Measurements from ENCODE around the gene USB1. TPM values are rescaled to one million over a fixed set of nuclear protein-coding genes. Genes with fewer than 3 reads are reported as not detected.

Gene USB1
- total and polyA plus RNA-seq, 4 donors, result 8.9 to 40.7 (median 28.3) TPM

DNA sequence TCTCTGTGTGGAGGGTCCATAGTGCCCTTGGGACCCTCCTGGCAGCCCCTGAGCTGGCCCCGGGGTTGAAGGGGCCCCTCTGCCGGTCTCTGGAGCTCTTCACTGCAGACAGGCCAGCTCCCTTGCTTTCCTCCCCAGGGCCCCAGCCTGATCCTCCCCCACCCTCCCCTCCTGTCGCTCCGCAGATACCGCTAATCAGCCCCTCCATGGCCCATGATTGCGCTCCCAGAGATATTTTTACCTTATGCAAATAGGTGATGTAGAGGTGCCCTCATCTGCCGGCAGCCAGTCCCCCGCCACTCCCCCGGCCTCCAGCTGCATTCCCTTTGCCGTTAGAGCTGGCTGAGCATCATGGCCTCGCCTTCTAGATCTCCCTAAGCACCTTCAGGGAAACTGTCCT, 33.6 kb downstream of the USB1 start:
- H3K36me3 ChIP-seq (ENCODE audit: control insufficient read depth in 4 of 4, insufficient read depth in 3 of 4, low read depth in 1 of 4, low read length in 3 of 4), result peaks cover 1 to 19% (median 11%) of the 10 kb centered on the region in 4 donors
- peaks cover 30 to 54% (median 45%) of the 10 kb centered on the region in 4 donors for H3K4me1 ChIP-seq (ENCODE audit: control insufficient read depth in 4 of 4, insufficient read depth in 4 of 4, low read length in 3 of 4)
- no peak overlapping the region for H3K9ac ChIP-seq (ENCODE audit: low read depth in 1 of 2, low read length in 2 of 2)
- no peak overlapping the region for H3K27ac ChIP-seq (ENCODE audit: low read depth in 1 of 2, low read length in 2 of 2)
- no peaks in the 10 kb centered on the region for H3K27me3 ChIP-seq (ENCODE audit: control insufficient read depth in 4 of 4, insufficient read depth in 4 of 4, low read length in 3 of 4)
- DNase-seq (ENCODE audit: low spot score), result no peak
- no peak overlapping the region for H3K4me3 ChIP-seq (ENCODE audit: low read depth in 1 of 3, low read length in 3 of 3)
- WGBS, result 90% methylated on average over 11 of the region's 11 CpGs
- H3K9me3 ChIP-seq (ENCODE audit: control insufficient read depth in 4 of 4, low read length in 3 of 4), result no peaks in the 10 kb centered on the region
- TF ChIP-seq RXRA (IDR thresholded peaks at IDR 0.05) (no peak), REST (IDR thresholded peaks at IDR 0.05) (no peak), NR2F2 (IDR thresholded peaks at IDR 0.05) (no peak), FOXA2 (IDR thresholded peaks at IDR 0.05) (no peak), SP1 (IDR thresholded peaks at IDR 0.05) (no peak), EGR1 (IDR thresholded peaks at IDR 0.05; ENCODE audit: low read depth in 2 of 2) (no peak), TAF1 (conservative IDR thresholded peaks at IDR 0.05) (no peak), JUND (IDR thresholded peaks at IDR 0.05) (no peak), YY1 (IDR thresholded peaks at IDR 0.05) (no peak), RAD21 (IDR thresholded peaks at IDR 0.05) (no peak), GABPA (IDR thresholded peaks at IDR 0.05 in 1 of 2, conservative IDR thresholded peaks at IDR 0.05 in 1 of 2) (no peak), FOXA1 (IDR thresholded peaks at IDR 0.05) (no peak), MAX (IDR thresholded peaks at IDR 0.05) (no peak), HNF4A (conservative IDR thresholded peaks at IDR 0.05) (no peak)
- TF ChIP-seq, protein P1, sequence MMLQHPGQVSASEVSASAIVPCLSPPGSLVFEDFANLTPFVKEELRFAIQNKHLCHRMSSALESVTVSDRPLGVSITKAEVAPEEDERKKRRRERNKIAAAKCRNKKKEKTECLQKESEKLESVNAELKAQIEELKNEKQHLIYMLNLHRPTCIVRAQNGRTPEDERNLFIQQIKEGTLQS (IDR thresholded peaks at IDR 0.05), result no peak

DNA sequence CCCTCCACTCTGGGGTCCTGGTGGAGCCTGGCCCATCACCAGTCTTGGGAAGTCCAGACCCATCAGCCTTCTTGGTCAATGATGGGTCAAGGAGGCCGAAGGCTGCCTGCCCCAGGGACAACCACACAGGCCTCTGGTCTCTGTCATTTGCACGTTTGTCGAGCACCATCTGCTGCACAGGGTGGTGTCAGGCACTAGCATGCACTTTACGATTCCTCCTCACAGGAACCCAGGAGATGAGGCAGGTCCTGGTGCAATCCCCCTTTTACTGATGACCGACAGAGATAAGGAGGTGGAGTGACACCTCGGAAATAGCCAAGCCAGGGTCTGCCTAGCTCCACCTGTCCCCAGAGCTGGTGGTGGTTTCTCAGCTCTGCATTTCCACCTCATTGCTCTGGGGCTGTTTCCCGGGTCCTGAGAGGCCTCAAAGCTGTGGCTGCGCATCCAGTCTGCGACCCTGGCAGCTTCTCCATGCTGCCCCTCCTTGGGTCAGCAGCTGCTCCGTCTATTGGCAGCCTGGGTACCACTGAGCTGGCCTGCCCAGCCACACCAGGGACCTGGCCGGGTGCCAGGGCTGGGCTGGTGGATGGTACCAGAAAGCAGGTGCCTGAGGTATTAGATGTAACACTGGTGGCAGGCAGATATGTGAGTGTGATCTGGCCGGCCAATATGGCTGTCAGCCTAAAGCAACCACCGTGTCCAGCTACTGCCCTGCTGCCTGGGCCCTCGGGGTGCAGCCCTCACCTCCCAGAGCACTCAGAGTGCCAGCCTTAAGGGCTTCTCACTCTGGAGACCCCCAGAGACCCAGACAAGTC, 34.4 kb downstream of the USB1 start:
- Histone ChIP-seq H3K4me1 (ENCODE audit: control insufficient read depth in 4 of 4, insufficient read depth in 4 of 4, low read length in 3 of 4) (peaks cover 25 to 46% (median 37%) of the 10 kb centered on the region in 4 donors), H3K9ac (ENCODE audit: low read depth in 1 of 2, low read length in 2 of 2) (no peak overlapping the region), H3K27me3 (ENCODE audit: control insufficient read depth in 4 of 4, insufficient read depth in 4 of 4, low read length in 3 of 4) (no peaks in the 10 kb centered on the region), H3K4me3 (ENCODE audit: low read depth in 1 of 3, low read length in 3 of 3) (no peak overlapping the region), H3K27ac (ENCODE audit: low read depth in 1 of 2, low read length in 2 of 2) (no peak overlapping the region), H3K36me3 (ENCODE audit: control insufficient read depth in 4 of 4, insufficient read depth in 3 of 4, low read depth in 1 of 4, low read length in 3 of 4) (peaks cover 6 to 27% (median 18%) of the 10 kb centered on the region in 4 donors), H3K9me3 (ENCODE audit: control insufficient read depth in 4 of 4, low read length in 3 of 4) (no peaks in the 10 kb centered on the region)
- DNase-seq (ENCODE audit: low spot score), result no peak
- 90% methylated on average over 14 of the region's 14 CpGs for WGBS
- TF ChIP-seq JUND (IDR thresholded peaks at IDR 0.05), result no peak
- no peak for TF ChIP-seq NR2F2 (IDR thresholded peaks at IDR 0.05)
- TF ChIP-seq, protein P2, sequence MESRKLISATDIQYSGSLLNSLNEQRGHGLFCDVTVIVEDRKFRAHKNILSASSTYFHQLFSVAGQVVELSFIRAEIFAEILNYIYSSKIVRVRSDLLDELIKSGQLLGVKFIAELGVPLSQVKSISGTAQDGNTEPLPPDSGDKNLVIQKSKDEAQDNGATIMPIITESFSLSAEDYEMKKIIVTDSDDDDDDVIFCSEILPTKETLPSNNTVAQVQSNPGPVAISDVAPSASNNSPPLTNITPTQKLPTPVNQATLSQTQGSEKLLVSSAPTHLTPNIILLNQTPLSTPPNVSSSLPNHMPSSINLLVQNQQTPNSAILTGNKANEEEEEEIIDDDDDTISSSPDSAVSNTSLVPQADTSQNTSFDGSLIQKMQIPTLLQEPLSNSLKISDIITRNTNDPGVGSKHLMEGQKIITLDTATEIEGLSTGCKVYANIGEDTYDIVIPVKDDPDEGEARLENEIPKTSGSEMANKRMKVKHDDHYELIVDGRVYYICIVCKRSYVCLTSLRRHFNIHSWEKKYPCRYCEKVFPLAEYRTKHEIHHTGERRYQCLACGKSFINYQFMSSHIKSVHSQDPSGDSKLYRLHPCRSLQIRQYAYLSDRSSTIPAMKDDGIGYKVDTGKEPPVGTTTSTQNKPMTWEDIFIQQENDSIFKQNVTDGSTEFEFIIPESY (IDR thresholded peaks at IDR 0.05), result no peak
- no peak for TF ChIP-seq RAD21 (IDR thresholded peaks at IDR 0.05)
- no peak for TF ChIP-seq EGR1 (IDR thresholded peaks at IDR 0.05; ENCODE audit: low read depth in 2 of 2)
- no peak for TF ChIP-seq FOXA2 (IDR thresholded peaks at IDR 0.05)
- TF ChIP-seq RXRA (IDR thresholded peaks at IDR 0.05), result no peak
- no peak for TF ChIP-seq TAF1 (conservative IDR thresholded peaks at IDR 0.05)
- no peak for TF ChIP-seq HNF4G (IDR thresholded peaks at IDR 0.05)
- TF ChIP-seq REST (IDR thresholded peaks at IDR 0.05), result no peak
- no peak for TF ChIP-seq MAX (IDR thresholded peaks at IDR 0.05)
- no peak for TF ChIP-seq HNF4A (conservative IDR thresholded peaks at IDR 0.05)
- no peak for TF ChIP-seq YY1 (IDR thresholded peaks at IDR 0.05)
- no peak for TF ChIP-seq FOXA1 (IDR thresholded peaks at IDR 0.05)
- TF ChIP-seq, protein P1 (IDR thresholded peaks at IDR 0.05), result no peak
- TF ChIP-seq GABPA (IDR thresholded peaks at IDR 0.05 in 1 of 2, conservative IDR thresholded peaks at IDR 0.05 in 1 of 2), result no peak

All from liver (tissue), 9 donors.